ENCODE results near the gene PIK3IP1. TPM values are rescaled to one million over a fixed set of nuclear protein-coding genes. Genes with fewer than 3 reads are reported as not detected.

Gene PIK3IP1
- total RNA-seq, 2 experiments from 2014 or later: 6.9 to 7.5 TPM

GRCh38 chr22:31286360-31287255 lies 5.7 kb downstream of the PIK3IP1 start:
- ChIA-PET CTCF (interaction anchor here (1.1 to 2.5 kb wide), 2 partner anchors 9 to 14 kb away, joined by 3 to 13 read pairs; no protein-coding TSS in a partner anchor), POLR2A (no interaction called here)

DNA sequence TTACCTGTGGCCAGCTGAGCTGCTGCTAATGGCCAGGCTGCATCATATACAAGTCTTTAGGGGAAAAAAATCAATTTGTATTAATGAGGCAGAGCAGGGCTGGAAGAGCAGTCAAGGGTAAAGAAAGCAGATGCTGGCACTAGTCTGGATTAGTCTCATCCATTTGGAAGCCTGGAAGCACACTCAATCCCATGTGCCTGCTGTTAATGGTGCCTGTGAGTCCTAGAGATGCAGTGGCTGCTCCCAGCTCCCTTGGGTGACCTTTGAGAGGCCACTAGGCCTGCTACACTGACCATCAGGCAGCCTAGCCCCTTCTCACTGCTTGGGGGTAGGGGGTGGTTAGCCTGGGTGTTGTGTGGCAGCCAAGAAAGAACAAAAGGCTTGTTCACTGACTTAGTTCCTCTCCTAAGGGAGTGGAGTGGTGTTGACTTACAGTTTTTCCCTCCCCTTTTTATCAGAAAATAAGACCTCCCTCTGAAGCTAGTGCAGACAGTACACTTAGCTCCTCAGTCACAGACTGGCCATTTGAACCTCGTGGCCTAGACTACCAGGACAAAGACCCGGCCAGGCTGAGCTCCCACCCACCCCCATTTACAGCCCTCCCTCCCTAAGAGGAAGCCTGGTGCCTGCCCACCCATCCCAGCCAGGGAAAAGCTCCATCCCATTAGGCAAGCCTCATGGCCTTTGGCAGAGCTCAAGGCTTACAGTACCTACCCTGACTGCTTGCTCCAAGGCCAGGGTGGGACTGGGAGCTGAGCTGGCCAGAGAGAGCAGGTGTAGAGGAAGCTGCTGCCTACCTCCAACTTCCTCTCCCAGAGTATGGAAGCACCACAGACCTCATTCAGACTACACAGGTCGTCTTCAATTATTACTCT lies 7.8 kb downstream of the PIK3IP1 start:
- POLR2A ChIA-PET: interaction anchor here (1.1 to 1.4 kb wide), 2 partner anchors 14 to 62 kb away, joined by 3 to 4 read pairs; partner anchors contain the start of gene PATZ1

DNA sequence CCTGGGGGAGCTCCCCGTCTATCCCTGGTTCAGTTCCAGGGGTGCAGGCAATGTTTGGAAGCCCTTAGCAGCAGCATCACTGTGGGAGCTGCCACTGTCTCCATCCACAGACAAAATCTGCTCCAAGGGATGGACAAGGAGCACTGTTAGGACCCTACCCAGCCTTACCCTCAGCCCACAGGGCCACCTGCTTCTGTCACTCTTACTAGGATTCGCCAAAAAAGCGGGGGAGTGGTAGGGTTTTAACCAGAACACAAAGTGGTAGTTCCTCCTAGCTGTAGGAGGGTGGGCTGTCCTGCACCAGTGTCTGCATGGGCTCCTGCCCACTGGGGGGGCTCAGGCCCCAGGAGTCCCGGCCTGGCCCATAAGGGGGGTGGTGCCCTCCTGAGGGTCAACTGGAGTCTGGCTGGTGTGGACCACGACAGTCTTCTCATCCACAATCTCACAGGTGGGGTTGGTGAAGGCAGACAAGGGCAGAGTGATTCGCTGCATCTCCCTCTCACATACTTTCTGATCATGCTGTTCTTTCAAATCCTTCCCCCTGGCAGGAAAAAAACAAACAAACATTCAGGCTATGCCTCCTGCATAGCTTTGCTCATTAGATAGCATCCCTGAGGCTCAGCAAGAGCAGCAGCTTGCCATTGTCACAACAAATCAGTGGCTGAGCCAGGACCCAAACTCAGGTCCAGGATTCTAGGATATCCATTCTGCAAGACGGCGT lies 9.4 kb downstream of the PIK3IP1 start:
- POLR2A ChIA-PET: interaction anchor here (0.5 kb wide), 1 partner anchor 130 kb away, joined by 3 read pairs; no protein-coding TSS in a partner anchor
- CTCF ChIA-PET: interaction anchor here (0.8 to 2.3 kb wide), 3 partner anchors 10 to 24 kb away, joined by 3 to 14 read pairs (median 4); no protein-coding TSS in a partner anchor

More for the DNA sequence above, 7.8 kb downstream of the PIK3IP1 start:
- CTCF ChIA-PET: interaction anchor here (0.6 to 2.5 kb wide), 4 partner anchors 7 to 70 kb away, joined by 3 to 13 read pairs (median 3); no protein-coding TSS in a partner anchor

DNA sequence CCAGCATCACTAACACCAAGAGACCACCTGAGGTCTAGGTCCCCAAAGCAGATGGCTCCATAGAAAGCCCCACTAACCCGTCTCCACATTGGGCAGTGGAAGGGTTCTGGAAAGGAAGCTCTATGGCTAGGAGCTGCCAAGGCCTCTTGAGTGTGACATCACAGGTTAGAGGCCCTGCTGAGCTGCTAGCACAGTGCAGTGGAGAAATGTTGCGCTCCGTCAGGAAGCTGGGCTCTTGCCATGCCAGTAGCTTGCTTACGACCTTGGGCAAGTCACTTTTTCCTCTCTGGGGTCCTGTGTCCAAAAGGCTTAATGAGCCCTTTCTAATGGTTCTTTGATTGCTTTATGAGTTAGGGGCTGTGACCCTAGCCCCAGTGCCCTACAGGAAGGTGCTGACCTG lies 10.6 kb downstream of the PIK3IP1 start:
- POLR2A ChIA-PET: interaction anchor here (0.7 to 0.9 kb wide), 2 partner anchors 8 to 12 kb away, joined by 3 to 5 read pairs; no protein-coding TSS in a partner anchor

GRCh38 chr22:31279821-31280505 lies 12.3 kb downstream of the PIK3IP1 start:
- CTCF ChIA-PET: interaction anchor here (1.4 to 2.4 kb wide), 2 partner anchors 8 to 12 kb away, joined by 4 to 8 read pairs; partner anchors contain the start of gene PIK3IP1
- POLR2A ChIA-PET: interaction anchor here (1.8 kb wide), 1 partner anchor 11 kb away, joined by 11 read pairs; no protein-coding TSS in a partner anchor

More for the DNA sequence above, 10.6 kb downstream of the PIK3IP1 start:
- CTCF ChIA-PET: interaction anchor here (0.6 to 2.3 kb wide), 2 partner anchors 9 to 454 kb away, joined by 3 to 14 read pairs; no protein-coding TSS in a partner anchor

DNA sequence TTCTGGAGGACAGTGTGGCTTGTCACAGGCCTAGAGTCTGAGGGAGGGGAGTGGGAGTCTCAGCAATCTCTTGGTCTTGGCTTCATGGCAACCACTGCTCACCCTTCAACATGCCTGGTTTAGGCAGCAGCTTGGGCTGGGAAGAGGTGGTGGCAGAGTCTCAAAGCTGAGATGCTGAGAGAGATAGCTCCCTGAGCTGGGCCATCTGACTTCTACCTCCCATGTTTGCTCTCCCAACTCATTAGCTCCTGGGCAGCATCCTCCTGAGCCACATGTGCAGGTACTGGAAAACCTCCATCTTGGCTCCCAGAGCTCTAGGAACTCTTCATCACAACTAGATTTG lies 13.0 kb downstream of the PIK3IP1 start:
- POLR2A ChIA-PET: interaction anchor here (0.5 to 1.8 kb wide), 3 partner anchors 9 to 208 kb away, joined by 4 to 11 read pairs (median 4); no protein-coding TSS in a partner anchor
- CTCF ChIA-PET: interaction anchor here (1.4 to 2.4 kb wide), 3 partner anchors 9 to 67 kb away, joined by 4 to 9 read pairs (median 8); partner anchors contain the start of genes LIMK2 and PIK3IP1

- CTCF ChIA-PET: interaction anchor here (1.4 to 2.4 kb wide), 3 partner anchors 10 to 66 kb away, joined by 4 to 9 read pairs (median 8); partner anchors contain the start of genes LIMK2 and PIK3IP1
- POLR2A ChIA-PET: interaction anchor here (0.5 to 1.8 kb wide), 3 partner anchors 9 to 208 kb away, joined by 4 to 11 read pairs (median 4); no protein-coding TSS in a partner anchor
Measured at GRCh38 chr22:31278626-31279326, 13.5 kb downstream of the PIK3IP1 start.

DNA sequence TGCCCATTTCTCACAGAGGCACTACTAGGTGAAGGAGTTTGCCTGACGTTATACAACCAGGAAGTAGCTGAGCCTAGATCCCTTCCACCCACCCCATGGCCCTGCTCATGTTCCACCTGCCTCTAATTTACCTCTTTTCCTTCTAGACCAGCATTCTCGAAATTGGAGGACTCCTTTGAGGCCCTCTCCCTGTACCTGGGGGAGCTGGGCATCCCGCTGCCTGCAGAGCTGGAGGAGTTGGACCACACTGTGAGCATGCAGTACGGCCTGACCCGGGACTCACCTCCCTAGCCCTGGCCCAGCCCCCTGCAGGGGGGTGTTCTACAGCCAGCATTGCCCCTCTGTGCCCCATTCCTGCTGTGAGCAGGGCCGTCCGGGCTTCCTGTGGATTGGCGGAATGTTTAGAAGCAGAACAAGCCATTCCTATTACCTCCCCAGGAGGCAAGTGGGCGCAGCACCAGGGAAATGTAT lies 14.1 kb downstream of the PIK3IP1 start:
- POLR2A ChIA-PET: interaction anchor here (1.8 kb wide), 1 partner anchor 13 kb away, joined by 11 read pairs; no protein-coding TSS in a partner anchor
- CTCF ChIA-PET: interaction anchor here (1.0 to 2.4 kb wide), 3 partner anchors 8 to 66 kb away, joined by 3 to 9 read pairs (median 8); partner anchors contain the start of gene LIMK2

DNA sequence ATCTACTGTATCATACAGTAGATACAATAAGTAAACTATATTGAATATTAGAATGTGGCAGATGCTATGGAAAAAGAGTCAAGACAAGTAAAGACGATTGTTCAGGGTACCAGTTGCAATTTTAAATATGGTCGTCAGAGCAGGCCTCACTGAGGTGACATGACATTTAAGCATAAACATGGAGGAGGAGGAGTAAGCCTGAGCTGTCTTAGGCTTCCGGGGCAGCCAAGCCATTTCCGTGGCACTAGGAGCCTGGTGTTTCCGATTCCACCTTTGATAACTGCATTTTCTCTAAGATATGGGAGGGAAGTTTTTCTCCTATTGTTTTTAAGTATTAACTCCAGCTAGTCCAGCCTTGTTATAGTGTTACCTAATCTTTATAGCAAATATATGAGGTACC lies 14.5 kb downstream of the PIK3IP1 start:
- POLR2A ChIA-PET: no interaction called here

GRCh38 chr22:31276426-31277167 lies 15.7 kb downstream of the PIK3IP1 start:
- POLR2A ChIA-PET: interaction anchor here (0.7 kb wide), 1 partner anchor 14 kb away, joined by 3 read pairs; no protein-coding TSS in a partner anchor
- CTCF ChIA-PET: interaction anchor here (0.6 kb wide), 1 partner anchor 99 kb away, joined by 3 read pairs; no protein-coding TSS in a partner anchor

More for the DNA sequence above, 14.5 kb downstream of the PIK3IP1 start:
- CTCF ChIA-PET: interaction anchor here (0.7 to 2.4 kb wide), 4 partner anchors 7 to 65 kb away, joined by 3 to 9 read pairs (median 6); partner anchors contain the start of gene LIMK2

DNA sequence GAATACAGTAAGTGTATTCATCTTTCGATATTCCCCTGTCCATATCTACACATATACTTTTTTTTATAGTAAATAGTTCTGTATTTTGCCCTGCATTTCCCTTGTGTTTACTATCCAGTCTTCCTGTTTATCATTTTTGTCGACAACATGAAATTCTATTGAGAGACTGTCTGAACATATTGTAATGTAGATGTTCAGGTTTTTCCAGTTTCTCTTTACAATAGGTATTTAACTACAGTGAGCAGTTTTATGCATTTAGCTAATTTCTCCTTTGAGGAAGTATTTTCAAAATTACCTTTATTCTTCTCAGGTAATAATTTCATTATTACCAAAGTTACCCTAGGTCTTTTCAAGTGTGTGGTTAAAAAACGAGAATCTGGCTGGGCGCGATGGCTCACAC lies 16.7 kb downstream of the PIK3IP1 start:
- ChIA-PET CTCF (interaction anchor here (0.6 kb wide), 1 partner anchor 51 kb away, joined by 3 read pairs; no protein-coding TSS in a partner anchor), POLR2A (no interaction called here)

GRCh38 chr22:31275018-31275417 lies 17.3 kb downstream of the PIK3IP1 start:
- ChIA-PET CTCF (interaction anchor here (0.9 to 4.4 kb wide), 2 partner anchors 17 to 63 kb away, joined by 3 to 35 read pairs; partner anchors contain the start of genes LIMK2 and PIK3IP1), POLR2A (no interaction called here)

GRCh38 chr22:31274017-31274416 lies 18.3 kb downstream of the PIK3IP1 start:
- ChIA-PET POLR2A (interaction anchor here (0.6 kb wide), 1 partner anchor 351 kb away, joined by 3 read pairs; no protein-coding TSS in a partner anchor), CTCF (interaction anchor here (0.9 to 4.4 kb wide), 8 partner anchors 12 to 189 kb away, joined by 3 to 35 read pairs (median 5); partner anchors contain the start of genes LIMK2 and PIK3IP1)

- ChIA-PET CTCF (interaction anchor here (0.6 to 4.4 kb wide), 17 partner anchors 9 to 792 kb away, joined by 3 to 35 read pairs (median 3); partner anchors contain the start of gene LIMK2), POLR2A (interaction anchor here (0.5 to 1.6 kb wide), 4 partner anchors 60 to 517 kb away, joined by 4 to 10 read pairs (median 5); partner anchors contain the start of gene LIMK2)
Measured at GRCh38 chr22:31272522-31273446, 19.5 kb downstream of the PIK3IP1 start.

All from activated CD8-positive, alpha-beta memory T cell treated with anti-CD3 and anti-CD28 coated beads for 36 hours (primary cell).